ENCODE measurements around the gene COTL1. TPM values are rescaled to one million over a fixed set of nuclear protein-coding genes. Genes with fewer than 3 reads are reported as not detected.

The COTL1 gene
- total and polyA plus RNA-seq, 12 donors = 6.4 to 72.9 (median 9.7) TPM

- WGBS, 2 donors = 72 to 76% methylated on average over 9 of the region's 9 CpGs
- no peak for DNase-seq
- no peak for TF ChIP-seq CTCF (IDR thresholded peaks at IDR 0.05)
- no peak for ATAC-seq
- intact Hi-C loops (cut with DNase I) = no loop called here
- H3K36me3 ChIP-seq = peaks cover 0 to 96% (median 70%) of the 10 kb centered on the region in 9 donors
- no peak overlapping the region for H3K27ac ChIP-seq
- peaks cover 0 to 14% (median 0%) of the 10 kb centered on the region in 9 donors for H3K4me1 ChIP-seq
- H3K9me3 ChIP-seq = no peaks in the 10 kb centered on the region
- no peak overlapping the region for H3K4me3 ChIP-seq
- H3K27me3 ChIP-seq = no peaks in the 10 kb centered on the region
Measured at GRCh38 chr16:84663433-84664101, 45.7 kb upstream of the COTL1 start.

GRCh38 chr16:84662471-84662870, 44.6 kb upstream of the COTL1 start:
- no peaks in the 10 kb centered on the region for H3K27me3 ChIP-seq
- no peak overlapping the region for H3K27ac ChIP-seq
- no peak for DNase-seq
- peaks cover 4 to 96% (median 75%) of the 10 kb centered on the region in 9 donors for H3K36me3 ChIP-seq
- intact Hi-C loops (cut with DNase I) = no loop called here
- ATAC-seq = no peak
- TF ChIP-seq CTCF (IDR thresholded peaks at IDR 0.05) = no peak
- H3K9me3 ChIP-seq = no peaks in the 10 kb centered on the region
- 94% methylated on average over 9 of the region's 9 CpGs for WGBS, 2 donors
- no peak overlapping the region for H3K4me3 ChIP-seq
- H3K4me1 ChIP-seq = peaks cover 0 to 8% (median 0%) of the 10 kb centered on the region in 9 donors

- peak in 2 of 8 donors; percentile 18 to 21 for ATAC-seq
- WGBS, 2 donors = 96 to 97% methylated on average over 51 of the region's 51 CpGs
Measured at GRCh38 chr16:84661418-84662060, 43.7 kb upstream of the COTL1 start.

GRCh38 chr16:84660973-84661372, 43.1 kb upstream of the COTL1 start:
- H3K27me3 ChIP-seq = no peaks in the 10 kb centered on the region
- no peak for TF ChIP-seq CTCF (IDR thresholded peaks at IDR 0.05)
- peaks cover 0 to 8% (median 0%) of the 10 kb centered on the region in 9 donors for H3K4me1 ChIP-seq
- DNase-seq (no peak), ATAC-seq (no peak)
- intact Hi-C loops (cut with DNase I) = no loop called here
- H3K9me3 ChIP-seq = no peaks in the 10 kb centered on the region
- H3K27ac ChIP-seq = no peak overlapping the region
- WGBS, 2 donors = 84 to 87% methylated on average over 7 of the region's 7 CpGs
- H3K4me3 ChIP-seq = no peak overlapping the region
- peaks cover 10 to 100% (median 82%) of the 10 kb centered on the region in 9 donors for H3K36me3 ChIP-seq

More at GRCh38 chr16:84661418-84662060, 43.7 kb upstream of the COTL1 start:
- intact Hi-C loops (cut with DNase I) = no loop called here
- Histone ChIP-seq H3K4me3 (no peak overlapping the region), H3K4me1 (peaks cover 0 to 8% (median 0%) of the 10 kb centered on the region in 9 donors), H3K9me3 (no peaks in the 10 kb centered on the region), H3K36me3 (peaks cover 10 to 100% (median 83%) of the 10 kb centered on the region in 9 donors), H3K27me3 (no peaks in the 10 kb centered on the region), H3K27ac (no peak overlapping the region)
- TF ChIP-seq CTCF (IDR thresholded peaks at IDR 0.05) = no peak
- no peak for DNase-seq

Measured in heart right ventricle (tissue), 16 donors.